G401 (cell line): ENCODE data around the gene ZNF514. TPM values are rescaled to one million over a fixed set of nuclear protein-coding genes. Genes with fewer than 3 reads are reported as not detected.
"Not testable (repeated sequence)": the region's sequence is repeated elsewhere in the genome, so short reads cannot be mapped to it uniquely, and the experiment has no call there.

ENCODE experiments used
- DNase-seq: peaks from one replicate; pipeline ENCODE4 v3.0.0-alpha.2; 2015; ENCODE audit warnings: low spot score
- in situ Hi-C: cut with HindIII; loops from 2 replicates; pipeline ENCODE4 v1.10.0; 2016; ENCODE audit warnings: low sequenced_read_pairs, mixed read lengths
- total RNA-seq: library from RNA; depleted of rRNA; stranded (reverse); fragments of >200 nt; shearing (Covaris generic); gene quantifications from 2 replicates; pipeline ENCODE4 v1.2.3, GENCODE V29; 2014; rRNA removed

Gene ZNF514
- 9.6 and 19.3 TPM in 2 replicates for total RNA-seq

DNA sequence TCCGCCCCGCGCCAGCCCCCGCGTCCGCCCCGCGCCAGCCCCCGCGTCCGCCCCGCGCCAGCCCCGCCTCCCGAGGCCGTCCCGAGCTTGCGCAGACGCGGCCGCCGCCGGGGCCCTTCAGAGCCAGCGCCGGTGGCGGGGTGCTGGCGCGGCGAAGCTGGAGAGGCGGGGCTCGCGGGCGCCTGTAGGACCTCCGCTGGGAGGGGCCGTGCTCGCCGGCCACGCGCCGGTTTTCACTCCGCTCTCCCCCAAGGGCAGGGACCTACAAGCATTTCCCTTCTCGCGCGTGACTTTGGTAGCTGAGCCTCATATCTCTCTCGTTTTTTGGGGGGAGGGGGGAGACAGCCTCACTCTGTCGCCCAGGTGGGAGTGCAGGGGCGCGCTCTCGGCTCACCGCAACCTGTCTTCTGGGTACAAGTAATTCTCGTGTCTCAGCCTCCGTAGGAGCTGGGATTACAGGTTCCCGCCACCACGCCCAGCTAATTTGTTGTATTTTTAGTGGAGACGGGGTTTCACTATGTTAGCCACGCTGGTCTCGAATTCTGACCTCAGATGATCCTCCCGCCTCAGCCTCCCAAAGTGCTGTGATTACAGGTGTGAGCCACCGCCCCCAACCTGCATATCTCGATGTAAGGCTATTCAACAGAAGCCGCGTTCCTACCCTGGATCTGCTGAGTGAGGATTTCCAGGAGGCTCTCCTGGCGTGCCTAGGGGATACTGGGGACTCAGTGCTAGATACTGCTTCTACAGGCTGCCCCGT, at the start of gene ZNF514:
Gene ZNF514 (minus strand): TSS at position 159 of the 760 bp plus-strand sequence. CDS start 6,595 bp downstream, outside the sequence.
- DNase-seq, result peak; percentile 79
- in situ Hi-C loops, result no loop called here

DNA sequence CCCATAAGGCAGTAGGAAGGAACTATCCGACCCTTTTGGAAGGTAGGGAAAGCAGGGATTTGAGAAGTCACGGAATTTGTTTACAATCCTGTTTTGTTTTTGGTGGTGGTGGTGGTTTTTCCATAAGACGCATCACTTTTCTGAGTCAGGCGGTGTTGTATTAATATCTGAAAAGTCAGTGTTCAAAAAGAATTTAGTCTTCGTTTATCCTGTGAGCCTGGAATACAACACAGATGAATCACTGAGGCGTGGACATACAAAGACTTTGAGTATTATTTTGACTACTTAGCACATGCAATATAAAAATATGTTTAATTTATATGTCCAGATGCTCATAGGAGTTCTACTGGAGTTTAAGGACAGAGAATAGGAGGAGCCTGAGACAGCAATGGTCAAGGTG, 48.5 kb upstream of the ZNF514 start:
- in situ Hi-C loops, result no loop called here
- DNase-seq, result no peak

DNA sequence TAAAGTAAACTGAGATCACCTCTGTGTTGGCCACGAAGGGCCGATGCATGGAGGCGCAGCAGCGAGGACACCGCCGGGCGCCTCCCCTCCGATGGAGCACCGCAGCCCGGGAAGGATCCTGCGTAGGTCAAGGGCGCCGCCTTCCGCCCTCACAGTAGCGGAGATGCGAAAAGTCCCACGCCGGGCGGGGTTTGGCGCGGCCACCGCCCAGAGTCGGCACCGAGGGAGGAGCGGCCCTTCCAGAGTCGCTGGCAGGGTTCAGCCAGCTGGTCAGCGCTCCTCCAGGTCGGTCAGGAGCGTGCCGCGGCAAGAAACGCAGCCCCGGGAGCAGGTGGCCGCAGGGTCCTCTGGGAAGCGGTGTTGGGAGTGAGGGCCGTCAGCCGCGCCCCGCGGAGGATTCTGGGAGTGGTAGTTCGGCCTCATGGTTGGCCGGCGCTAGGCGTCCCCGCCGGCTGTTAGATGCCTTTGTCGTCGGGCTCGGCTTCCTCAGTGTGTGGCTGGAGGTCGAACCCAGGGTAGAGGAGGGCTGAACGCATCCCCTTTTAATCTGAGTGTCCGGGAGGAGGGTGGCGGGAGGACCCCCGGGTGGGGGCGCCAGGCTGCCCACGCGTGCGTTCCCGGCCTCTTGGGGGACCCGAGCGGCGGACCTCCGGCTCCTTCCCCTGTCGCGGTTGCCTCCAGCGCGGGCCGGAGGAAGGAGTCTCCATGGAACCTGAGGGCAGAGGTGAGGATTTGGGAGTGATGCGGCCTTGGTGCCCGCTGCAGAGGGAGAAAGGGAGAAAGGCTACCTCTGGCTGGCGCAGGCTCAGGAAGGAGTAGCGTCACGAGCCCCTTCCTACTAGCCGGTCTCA, 47.7 kb upstream of the ZNF514 start, which contains the start of gene ZNF892:
Gene ZNF892 (plus strand): TSS at position 411 of the 851 bp plus-strand sequence. CDS start 295 bp downstream, at position 706.
- DNase-seq, result peak; percentile 93
- in situ Hi-C loops, result no loop called here

DNA sequence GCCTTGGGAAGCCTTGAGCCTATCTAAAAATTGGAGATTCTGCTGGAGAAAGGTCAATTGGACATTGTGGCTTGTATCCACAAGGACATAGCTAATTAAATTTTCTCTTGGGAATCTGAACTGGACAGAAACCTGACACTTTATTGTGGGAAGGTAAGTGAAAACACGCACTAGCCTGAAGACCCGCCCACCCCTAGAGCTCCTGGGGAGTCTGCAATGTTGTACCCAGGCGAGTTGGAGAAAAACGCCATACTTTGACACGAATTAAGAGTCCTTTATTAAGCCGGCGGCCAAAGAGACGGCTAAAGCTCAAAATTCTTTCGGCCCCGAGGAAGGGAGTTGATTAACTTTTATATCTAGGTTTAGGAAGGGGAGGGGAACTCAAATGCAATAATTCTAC, 46.4 kb upstream of the ZNF514 start:
- peak; percentile 3 for DNase-seq
- in situ Hi-C loops, result no loop called here

DNA sequence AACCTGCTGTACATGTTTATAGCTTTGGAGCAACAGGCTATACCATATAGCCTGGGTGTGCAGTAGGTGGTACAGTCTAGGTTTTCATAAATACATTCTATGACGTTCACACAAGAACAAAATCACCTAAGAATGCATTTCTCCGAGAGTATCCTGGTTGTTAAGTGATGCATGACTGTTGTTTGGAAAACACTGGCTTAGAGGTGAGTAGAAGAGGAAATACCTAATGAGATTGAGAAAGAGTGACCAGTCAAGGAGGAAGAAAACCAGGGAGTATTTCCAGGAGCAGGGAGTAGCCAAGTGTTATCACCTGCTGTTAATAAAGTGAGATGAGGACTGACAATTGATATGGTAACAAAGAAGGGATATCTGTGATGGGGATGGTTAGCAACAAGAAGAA, 44.7 kb upstream of the ZNF514 start:
- in situ Hi-C loops, result no loop called here
- no peak for DNase-seq

DNA sequence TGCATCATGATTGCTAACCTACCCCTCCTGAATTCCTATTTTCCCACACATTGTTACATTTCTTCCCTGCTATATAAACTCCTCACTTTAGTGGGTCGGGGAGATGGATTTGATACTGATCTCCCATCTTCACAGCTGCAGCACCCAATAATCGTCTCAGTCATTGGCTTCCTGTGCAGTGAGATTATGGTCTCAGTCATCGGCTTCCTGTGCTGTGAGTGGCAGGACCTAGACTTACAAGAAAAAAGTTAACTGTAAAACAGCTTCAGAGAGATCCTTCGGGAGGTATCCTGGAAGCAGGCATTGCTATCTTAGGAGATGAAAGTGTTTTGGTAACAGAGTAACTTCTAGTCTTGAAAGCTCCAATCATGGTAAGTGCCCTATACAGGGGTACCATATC, 44.3 kb upstream of the ZNF514 start:
- in situ Hi-C loops, result no loop called here
- no peak for DNase-seq

DNA sequence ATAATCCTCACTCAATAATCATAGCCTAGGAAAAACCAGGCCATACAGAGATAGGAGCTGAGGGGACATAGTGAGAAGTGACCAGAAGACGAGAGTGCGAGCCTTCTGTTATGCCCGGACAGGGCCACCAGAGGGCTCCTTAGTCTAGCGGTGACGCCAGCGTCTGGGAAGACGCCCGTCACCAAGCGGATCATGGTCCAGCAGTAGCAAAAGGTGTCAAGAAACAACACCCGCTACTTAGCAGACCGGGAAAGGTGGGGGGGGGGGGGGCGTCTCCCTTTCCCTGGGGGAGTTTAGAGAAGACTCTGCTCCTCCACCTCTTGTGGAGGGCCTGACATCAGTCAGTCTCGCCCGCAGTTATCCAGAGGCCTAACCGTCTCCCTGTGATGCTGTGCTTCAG, 33.3 kb upstream of the ZNF514 start:
- DNase-seq, result peak; percentile 57
- in situ Hi-C loops, result not testable (repeated sequence)

DNA sequence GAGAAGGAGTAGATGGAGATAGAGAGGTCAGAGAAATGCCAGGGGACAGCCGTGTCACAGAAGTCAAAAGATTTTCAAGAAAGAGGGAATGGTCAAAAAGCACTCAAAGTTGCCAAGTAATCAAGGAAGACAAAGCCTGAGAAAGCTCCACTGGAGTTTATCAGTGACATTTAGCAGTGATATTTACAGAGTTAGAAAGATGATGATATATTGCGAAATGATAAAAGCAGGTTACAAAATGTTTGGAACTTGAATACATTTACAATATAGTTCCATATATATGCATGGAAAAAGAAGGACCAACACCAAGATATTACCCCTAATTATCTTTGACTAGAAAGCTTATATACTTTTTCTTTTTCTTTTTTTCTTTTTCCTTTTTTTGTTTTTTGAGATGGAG, 26.3 kb upstream of the ZNF514 start:
- no peak for DNase-seq
- in situ Hi-C loops, result no loop called here

DNA sequence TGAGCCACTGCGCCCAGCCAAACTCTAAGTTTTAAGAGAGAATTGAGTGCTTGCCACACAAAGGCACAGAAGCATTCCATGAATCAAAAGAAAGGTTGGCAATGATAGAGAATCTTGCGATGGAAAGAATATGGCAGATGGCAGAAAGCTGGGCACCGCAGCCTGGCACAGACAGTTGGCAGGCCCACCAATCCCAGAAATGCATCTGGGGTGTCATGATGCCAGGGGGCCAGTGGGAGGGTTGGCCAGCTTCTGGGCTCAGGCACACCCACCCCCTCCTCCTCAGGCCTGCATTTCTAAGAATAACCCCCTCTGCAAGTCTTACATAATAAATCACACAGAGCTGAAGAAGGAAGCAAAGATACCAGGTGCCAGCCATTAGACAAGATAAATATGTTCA, 25.5 kb upstream of the ZNF514 start:
- DNase-seq, result no peak
- in situ Hi-C loops, result no loop called here

DNA sequence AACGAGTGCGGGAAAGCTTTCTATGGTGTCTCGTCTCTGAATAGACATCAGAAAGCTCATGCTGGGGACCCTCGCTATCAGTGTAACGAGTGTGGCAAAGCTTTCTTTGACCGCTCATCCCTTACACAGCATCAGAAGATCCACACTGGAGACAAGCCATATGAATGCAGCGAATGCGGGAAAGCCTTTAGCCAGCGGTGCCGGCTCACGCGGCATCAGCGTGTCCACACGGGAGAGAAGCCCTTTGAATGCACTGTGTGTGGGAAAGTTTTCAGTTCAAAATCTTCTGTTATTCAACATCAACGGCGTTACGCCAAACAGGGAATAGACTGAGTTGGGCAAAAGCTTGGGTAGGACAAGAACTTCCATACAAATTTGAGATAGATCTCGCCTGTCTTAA, 22.1 kb upstream of the ZNF514 start:
- in situ Hi-C loops, result no loop called here
- DNase-seq, result no peak

DNA sequence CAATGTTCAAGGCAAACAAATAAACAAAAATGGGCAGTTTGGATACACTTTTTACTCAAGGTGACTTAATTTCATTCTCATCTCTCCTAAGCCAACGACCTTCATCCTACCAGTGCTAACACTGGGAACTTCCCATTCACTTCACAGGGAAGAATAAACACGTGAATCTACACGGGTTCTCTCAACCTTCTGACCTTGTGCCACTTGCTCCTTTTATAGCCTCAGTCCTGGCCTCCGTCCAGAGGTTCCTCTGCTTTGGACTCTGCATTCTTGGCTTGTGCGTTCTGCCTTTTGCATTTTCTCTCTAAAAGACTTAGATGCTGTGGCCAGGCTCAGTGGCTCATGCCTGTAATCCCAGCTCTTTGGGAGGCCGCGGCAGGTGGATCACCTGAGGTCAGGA, 19.8 kb upstream of the ZNF514 start:
- in situ Hi-C loops, result no loop called here

DNA sequence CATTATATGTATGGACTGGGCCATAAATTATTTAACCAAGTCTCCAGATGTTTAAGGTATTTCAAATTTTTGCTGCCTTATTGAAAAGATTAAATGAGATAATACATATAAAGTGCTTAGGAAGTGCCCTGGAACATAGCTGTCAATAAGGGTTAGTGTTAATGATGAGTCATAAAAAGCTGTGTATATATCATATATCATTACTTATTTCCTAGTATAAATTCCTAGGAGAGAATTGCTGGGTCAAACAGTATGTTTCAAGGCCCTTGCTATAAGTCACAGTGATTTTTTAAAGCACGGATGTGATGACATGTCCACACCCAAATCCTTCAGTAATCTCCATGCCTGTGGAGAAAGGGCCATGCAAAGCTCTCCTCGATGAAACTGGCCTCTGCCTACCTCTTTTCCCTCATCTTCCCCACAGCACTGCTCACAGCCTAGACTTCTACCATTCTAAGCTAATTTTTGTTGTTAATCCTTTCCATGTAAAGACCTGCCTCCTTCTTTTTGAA, 14.4 kb upstream of the ZNF514 start:
- DNase-seq, result no peak
- in situ Hi-C loops, result no loop called here

More for the DNA sequence above, 19.8 kb upstream of the ZNF514 start:
- DNase-seq, result no peak

DNA sequence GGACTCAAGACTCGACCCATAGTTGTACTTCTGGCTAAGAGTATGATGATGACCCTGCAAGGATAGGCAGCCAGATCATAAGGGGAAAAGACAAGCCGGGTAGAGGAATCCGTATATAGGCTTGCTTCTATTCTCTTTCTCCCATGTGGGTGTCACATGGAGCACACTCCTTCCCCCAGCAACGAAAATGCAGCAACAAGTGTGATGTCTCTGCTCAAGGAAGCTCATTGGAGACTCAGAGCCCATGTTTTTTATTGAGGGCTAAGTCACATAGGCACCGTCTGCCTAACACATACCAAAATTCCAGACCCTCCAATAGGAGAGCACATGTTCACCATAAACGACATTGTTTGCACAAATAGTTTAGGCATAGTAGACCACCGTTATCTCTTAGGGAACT, 12.3 kb upstream of the ZNF514 start:
- DNase-seq, result no peak
- in situ Hi-C loops, result no loop called here

DNA sequence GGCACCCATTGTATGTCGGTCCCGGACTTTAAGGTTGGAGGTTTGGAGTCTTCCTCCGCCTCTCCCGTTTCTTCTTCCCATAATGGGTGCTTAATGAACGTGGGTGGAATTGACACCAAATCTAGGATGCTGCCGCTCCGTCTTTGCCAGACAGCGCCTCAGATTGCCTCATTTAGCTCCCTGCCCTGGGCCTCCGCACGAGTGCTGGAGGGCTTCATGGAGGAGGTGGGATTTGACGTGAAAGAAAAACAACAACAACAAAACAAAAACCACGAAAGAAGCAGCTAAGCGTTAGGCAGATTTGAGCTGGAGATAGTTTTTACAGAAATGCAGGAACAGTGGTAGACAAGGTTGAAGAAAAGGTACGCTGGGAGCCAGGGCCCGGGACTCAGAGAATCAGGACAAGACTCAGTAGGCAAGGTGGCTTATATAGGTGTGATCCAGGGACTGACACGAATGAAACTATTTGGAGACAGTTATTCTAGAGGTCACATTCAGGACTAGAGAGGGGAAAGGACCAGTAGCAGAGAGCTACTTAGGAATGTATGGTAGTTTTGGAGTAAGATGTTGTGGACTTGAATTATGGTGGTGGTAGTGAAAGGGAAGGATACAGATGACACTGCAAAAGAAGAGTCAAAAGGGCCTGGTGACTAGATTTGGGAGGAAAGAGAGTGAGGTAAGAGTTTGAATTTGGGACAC, 6.6 kb upstream of the ZNF514 start:
- no peak for DNase-seq
- in situ Hi-C loops, result no loop called here

DNA sequence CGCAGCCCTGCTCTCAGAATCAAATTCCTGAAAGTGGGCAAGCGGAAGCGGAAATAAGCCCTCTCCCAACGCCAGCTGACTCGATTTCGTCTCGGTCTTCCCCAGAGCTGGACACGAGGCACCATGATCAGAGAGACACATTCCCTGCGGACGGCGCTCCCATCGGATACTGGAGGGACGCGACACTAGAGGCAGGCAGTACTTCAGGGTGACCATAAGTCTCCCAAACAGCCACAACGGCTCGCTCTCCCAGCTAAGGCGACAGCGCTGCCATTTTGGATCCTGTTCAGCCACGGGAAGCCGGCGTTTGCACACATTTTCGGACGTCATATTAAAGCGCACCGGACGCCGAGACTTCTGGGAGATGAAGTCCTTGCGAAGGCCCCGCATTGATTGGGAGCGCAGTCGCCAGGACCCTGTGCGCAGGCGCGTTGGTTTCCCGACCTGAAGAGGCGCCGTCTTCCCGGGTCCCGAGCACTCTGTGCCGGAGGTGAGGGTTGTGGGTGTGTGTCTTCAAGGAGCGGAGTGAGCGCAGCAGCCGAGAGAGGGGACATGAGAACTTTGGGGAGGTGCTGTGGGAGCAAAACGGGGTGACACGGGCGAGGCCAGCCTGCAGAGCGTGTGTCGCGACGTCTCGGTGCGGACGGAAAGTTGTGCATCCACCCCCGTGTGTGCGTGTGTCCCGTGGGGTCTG, 5.9 kb upstream of the ZNF514 start, which contains the start of gene ZNF2:
Gene ZNF2 (plus strand): TSS at position 439 of the 694 bp plus-strand sequence. CDS start 10,418 bp downstream, outside the sequence.
- in situ Hi-C loops, result no loop called here

DNA sequence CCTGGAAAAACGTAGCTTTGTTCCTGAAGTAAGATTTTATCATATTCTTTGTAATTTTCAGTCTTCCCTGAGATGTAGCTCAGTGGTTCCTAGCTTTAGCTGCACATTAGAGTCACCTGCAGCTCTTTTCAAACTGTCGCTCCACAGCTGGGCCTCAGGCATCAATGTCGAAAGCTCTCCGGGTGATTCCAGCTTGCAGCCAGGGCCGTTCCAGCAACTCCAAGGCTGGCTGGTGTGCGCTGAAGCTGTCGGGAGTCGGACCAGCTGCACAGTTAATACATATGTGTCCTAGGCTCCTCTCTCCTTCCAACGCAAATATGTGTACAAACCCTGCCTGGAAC, 5.4 kb upstream of the ZNF514 start:
- in situ Hi-C loops, result no loop called here
- DNase-seq, result no peak

More for the DNA sequence above, 5.9 kb upstream of the ZNF514 start, which contains the start of gene ZNF2:
- DNase-seq, result peak; percentile 97

DNA sequence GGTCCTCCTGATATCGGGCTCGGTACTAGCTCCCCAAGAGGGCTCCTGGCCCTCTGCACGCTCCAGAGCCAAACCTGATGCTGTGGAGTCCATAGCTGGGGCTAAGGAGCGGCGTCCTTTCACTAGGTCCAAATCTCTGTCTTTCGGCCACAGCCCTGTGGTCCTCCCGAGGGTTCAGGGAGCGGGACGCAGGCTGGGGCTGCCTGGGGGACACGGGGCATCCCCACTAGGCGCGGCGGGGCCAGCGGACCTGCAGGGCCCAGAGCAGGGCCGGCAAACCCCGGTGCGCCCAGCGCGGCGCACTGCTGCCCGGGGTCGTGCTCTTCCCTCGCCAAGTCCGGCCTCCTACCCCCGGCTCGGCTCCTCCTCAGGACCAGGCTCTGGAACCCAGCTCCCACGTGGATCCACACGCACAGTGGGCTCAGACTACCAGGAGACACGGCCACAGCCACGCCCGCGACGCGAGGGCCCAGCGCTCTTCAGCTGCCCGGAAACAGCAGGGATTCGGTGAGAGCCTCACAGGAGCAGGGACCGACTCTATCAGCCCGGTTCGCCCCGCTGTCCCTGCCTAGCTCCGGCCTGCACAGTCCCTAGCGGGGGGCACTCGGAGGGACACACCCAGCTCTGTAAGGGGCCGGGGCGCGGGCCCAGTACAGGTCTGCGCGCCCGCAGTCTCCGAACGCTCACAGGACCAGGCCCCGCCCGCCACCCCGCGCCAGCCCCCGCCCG, 593 bp downstream of the ZNF514 start:
- in situ Hi-C loops, result no loop called here
- peak; percentile 63 for DNase-seq

DNA sequence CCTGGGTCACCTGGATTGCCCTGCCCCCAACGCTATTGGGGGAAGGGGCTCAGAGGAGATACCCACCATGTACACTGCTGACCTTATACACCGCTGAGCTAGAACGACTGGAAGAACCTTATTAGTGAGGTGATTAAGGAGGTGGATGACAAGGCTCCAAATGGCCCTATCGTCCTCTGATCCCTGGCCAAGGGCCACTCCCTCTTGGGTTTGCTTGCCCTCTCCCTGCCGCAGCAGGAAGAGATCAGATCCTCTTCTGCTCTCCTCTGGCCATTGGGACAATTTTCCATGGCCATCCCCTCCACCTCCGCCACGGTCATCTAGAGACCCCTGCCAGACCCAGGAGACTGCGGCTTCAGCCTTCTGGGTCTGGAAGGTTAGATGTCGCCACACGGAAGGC, 1.2 kb downstream of the ZNF514 start:
- DNase-seq, result peak; percentile 7
- in situ Hi-C loops, result no loop called here
